Stimulated activated CD4-positive, alpha-beta T cell treated with anti-CD3 and anti-CD28 coated beads, TNF-alpha, amount 100 ng/mL, for 48 hours (primary cell): Measurements from ENCODE around the gene PLCB1.

Source experiments
- DNase-seq, 3 donors: peaks; one replicate each; pipeline ENCODE4 v3.0.0-alpha.2; 2020; ENCODE audit warnings: low read depth in 3 of 3

The PLCB1 gene

GRCh38 chr20:8246153-8246552, 114.1 kb downstream of the PLCB1 start:
- no peak for DNase-seq

- DNase-seq = no peak
Observed at GRCh38 chr20:8246716-8247115, 114.7 kb downstream of the PLCB1 start.

GRCh38 chr20:8248051-8248450, 116.0 kb downstream of the PLCB1 start:
- DNase-seq = no peak

- DNase-seq = no peak
Observed at GRCh38 chr20:8249634-8250033, 117.6 kb downstream of the PLCB1 start.

DNA sequence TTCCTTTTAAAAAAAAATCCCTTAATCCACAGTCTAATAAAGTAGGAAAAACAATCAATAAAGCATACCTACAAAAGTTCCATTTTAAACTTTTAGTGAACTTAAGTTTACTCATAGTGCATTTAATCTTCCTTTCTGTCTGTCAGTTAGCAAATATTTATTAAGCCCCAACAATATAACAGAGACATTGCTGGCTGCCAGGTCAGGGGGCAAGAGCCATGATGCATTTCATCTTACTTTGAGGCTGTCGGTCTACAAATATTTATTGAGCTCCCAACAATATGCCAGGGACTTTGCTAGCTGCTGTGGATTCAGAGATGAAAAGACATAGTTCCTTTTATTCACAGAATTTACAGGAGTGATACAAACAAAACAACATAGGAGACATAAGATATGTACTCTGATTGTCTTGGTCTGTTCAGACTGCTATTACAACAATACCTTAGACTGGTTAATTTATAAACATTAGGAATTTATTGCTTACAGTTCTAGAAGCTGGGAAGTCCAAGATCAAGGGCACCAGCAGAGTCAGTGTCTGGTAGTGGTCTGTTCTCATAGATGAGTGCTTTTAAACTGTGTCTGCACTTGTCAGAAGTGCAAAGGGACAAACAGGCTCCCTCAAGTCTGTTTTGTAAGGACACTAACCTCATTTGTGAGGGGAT, 118.6 kb downstream of the PLCB1 start:
- no peak for DNase-seq

GRCh38 chr20:8251201-8251575, 119.1 kb downstream of the PLCB1 start:
- DNase-seq = no peak

DNA sequence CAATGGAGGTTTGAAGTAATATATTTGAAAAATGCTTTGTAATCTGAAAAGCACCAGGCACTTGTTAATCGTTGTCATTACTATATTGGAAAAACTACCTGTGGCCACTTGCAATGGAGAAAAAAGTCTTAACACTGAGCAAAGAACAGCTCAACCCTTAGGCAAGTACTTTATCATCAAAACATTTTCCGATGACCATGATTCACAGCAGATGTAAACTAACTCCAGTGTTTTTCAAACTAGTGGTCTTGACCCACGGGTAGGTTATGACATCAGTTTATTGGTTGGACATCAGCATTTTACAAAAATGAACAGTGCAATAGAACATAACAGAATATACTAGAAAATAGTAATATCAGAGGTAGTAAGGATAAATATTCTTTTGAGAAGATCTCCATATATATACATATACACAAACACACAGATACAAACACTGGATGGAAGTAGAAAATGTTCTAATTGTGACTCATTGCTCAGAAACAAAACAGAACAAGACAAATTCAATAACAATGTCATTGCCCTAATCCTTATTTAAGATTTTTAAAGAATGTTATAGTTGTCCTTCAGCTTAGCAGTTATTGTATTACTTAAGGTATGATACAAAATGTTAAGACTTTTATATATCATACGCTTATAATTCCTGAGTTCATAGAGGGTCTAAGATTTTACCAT, 123.0 kb downstream of the PLCB1 start:
- no peak for DNase-seq

DNA sequence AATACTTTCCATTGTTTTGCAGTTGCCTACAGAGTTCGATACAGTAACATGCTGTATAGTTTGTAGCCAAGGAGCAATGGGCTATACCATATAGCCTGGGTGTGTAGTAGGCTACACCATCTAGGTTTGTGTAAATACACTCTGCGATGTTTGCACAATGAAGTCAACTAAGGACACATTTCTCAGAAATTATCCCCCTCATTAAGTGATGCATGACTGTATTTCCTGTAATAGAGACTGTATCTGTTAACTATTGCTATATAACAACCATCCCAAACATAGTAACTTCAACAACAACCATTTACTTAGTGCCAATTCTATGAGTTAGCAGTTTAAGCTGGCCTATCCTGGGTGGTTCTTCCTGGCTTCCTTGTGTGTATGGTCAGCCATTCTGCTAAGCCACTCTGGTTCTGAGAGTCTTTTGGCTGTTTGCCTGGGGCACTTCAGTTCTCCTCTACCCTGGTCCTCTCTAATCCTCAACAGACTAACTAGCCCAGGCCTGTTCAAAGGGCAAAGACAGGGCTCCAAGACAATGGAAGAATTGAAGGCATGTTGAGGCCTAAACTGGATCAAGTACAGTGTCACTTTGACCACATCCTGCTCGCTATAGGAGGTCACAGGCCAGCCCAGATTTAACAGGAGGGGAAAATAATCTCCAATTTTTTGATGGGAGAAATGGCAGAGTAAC, 124.0 kb downstream of the PLCB1 start:
- DNase-seq = no peak

GRCh38 chr20:8260837-8261251, 128.8 kb downstream of the PLCB1 start:
- no peak for DNase-seq

- no peak for DNase-seq
Observed at GRCh38 chr20:8262721-8263120, 130.7 kb downstream of the PLCB1 start.

- no peak for DNase-seq
Observed at GRCh38 chr20:8265588-8265987, 133.5 kb downstream of the PLCB1 start.

- DNase-seq = no peak
Observed at GRCh38 chr20:8267009-8267408, 134.9 kb downstream of the PLCB1 start.

- no peak for DNase-seq
Observed at GRCh38 chr20:8271727-8272126, 139.7 kb downstream of the PLCB1 start.

DNA sequence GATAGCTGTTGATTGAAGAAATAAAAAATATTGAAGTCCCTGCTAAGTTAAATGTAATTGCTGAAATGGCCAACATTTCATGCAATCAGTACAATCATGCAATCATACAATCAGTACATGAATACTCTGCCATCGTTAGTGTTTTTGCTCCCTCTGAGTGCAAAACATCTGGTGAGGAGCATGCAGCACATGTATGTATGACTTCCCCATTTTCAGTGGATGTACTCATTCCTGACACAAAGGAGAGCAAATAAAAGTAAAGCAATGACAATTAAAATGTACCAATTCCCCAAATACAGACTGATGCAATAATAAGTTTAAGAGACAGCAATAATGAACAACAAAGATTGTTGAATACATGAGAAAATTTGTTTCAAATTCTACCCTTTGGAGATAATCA, 140.7 kb downstream of the PLCB1 start:
- no peak for DNase-seq

DNA sequence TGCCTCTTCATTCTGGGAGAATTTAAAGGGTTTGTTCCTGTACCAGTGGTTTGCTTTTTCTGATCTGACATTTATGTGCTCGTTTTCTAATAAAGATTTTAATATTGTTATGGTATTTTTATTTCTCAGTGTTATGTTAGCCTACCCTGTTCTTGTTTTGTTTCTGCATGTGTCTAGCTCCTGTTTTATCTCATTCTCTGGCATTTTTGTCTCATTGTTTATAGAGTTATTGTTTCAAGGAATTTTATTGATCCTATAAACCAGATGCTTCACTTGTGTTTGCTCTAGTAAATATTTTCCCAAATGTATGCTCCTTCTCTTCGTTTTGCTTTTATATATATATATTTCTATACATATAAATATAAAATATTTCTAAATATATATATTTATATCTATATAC, 152.8 kb downstream of the PLCB1 start:
- no peak for DNase-seq

GRCh38 chr20:8287340-8287739, 155.3 kb downstream of the PLCB1 start:
- no peak for DNase-seq

DNA sequence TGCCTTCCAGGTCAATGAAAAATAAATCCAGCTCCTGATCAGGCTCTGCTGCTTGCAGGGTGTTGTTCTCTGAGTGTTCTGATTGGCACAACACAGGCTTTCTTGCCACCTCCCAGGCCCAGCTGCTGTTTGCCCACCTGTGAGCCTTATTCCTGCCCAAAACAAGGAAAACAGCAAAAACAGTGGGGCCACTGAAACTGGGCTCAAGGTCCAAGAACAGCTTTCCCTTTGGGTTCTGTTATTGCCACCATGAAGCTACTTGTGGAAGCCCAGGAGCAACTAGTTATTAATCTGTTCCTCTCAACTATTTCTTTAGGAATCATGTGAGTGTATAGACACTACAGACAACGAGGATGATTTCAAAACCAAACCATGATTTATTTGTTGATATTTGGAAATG, 159.1 kb downstream of the PLCB1 start:
- DNase-seq = no peak

DNA sequence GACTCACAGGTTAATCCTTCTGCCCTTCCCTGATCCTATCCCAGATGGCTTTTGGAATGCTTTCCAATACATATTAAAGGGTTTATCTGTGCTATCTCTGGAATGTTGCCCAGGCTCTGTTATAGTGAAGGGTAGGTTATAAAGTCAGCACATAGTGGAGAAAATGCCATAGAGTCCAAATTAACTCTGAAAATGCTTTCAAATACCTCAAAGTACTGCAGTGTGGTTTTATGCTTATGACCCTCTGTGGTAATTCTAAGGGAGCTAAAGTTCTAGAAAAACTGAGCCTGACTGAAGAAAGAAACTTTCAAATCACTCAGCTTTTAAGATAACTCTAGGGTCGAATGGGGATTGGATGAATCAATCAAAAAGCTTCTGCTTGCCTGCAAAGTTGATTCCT, 159.8 kb downstream of the PLCB1 start:
- no peak for DNase-seq

DNA sequence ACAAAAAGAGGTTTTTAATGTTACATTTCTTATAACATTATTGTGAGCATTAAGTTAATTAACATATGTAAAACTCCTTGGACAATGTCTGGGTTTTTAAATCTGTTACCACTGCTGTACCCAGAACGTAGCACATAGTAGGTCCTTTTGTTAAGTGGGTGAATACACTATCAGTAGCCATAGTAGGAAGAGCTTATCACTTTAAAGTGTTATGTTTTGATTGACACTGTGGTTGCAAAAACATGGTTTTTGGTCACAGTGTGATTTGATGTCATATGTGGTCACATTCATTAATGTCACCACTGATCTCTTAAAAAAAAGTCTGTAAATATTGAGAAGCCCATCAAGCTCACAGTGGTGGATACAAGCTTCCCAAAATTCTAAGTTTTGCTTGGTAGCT, 160.7 kb downstream of the PLCB1 start:
- no peak for DNase-seq

DNA sequence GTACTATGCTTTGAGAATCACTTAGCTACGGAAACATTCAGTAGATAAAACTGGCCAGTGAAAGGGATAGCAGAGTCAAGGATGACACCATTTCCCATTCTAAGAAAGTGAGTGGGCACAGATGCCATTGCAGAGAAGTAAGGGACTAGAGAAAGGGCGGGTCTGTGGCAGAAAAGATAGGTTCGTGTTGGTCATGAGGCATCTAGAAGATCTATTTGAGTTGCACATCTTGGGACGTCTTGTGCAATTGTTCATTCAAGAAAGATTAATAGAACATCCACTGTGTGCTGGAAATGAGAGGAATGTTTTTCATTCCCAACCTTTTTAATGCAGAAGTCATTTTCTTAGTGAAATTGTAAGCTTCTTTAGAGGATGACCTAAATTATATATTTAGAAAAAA, 161.7 kb downstream of the PLCB1 start:
- DNase-seq = no peak

GRCh38 chr20:8296536-8296935, 164.5 kb downstream of the PLCB1 start:
- DNase-seq = no peak

- DNase-seq = no peak
Observed at GRCh38 chr20:8298426-8299043, 166.5 kb downstream of the PLCB1 start.

DNA sequence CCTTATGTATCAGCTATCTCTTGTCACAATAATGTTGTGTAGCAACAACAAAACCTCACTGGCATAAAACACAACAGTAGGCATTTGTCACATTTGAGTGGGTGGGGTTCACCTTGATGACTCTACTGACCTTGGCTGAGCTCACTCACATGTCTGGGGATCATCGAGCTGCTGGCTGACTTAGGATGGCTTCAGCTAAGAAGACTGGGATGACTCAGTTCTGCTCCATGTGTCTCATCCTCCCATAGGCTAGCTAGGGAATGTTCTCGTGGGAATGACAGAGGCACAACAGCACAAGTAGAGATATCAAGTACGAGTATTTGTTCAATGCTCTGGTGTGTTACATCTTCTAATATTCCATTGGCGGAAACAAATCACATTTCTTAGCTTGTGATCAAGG, 167.9 kb downstream of the PLCB1 start:
- DNase-seq = no peak
